ENCODE measurements around the gene CTDNEP1. TPM values are rescaled to one million over a fixed set of nuclear protein-coding genes. Genes with fewer than 3 reads are reported as not detected.

Gene CTDNEP1
- total RNA-seq = 100 to 1,000 TPM in 4 of 5 experiments, 10 to 100 TPM in 1; 96.8 to 173 (median 133) TPM
- polyA plus RNA-seq = 10 to 100 TPM; 38.3 to 45.4 TPM
- total RNA-seq = 14.8 reads per million, percentile 44 among the genes with 10 or more reads in this experiment

DNA sequence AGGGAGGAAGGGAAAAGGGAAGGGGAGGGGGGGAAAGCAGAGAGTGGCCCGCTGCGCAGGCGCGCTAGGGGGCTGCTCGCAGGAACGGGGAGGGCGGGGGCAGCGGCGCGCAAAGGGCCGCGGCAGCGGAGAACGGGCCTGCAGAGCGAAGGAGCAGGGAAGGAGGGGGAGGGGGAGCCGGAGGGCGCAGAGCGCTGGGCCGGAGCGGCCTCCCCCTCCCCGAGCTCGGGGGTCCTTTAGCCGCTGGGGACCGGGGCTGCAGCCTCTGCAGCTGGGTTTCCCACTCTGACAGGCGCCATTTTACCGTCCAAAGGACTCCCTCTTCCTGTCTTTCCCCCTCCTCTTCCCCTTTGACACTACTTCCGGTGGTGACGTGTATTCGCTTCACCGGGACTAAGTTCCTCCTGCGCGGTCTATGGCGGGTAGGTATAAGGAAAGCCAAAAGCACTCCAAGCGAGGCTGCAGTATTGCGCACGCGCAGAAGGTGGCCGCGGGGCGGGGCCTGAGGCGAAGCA lies at the start of gene CTDNEP1:
Gene CTDNEP1 (minus strand): TSS at position 74 of the 515 bp plus-strand sequence. CDS start 438 bp downstream, outside the sequence.
- H3K36me3 ChIP-seq (ENCODE audit: control insufficient read depth in 2 of 3, insufficient read depth in 3 of 3, low read length in 3 of 3) = peaks cover 0 to 38% (median 0%) of the 10 kb centered on the region in 3 experiments
- Mint-ChIP-seq H3K9me3 (no peaks in the 10 kb centered on the region), H3K36me3 (peaks cover 4 to 17% (median 7%) of the 10 kb centered on the region in 5 donors), H3K27ac (peak within 1 kb of the TSS; percentile 95 to 100 (median 99)), H3K27me3 (peaks cover 0 to 4% (median 0%) of the 10 kb centered on the region in 5 donors), H3K4me1 (peaks cover 29 to 55% (median 42%) of the 10 kb centered on the region in 7 donors), H3K4me3 (peak within 1 kb of the TSS; percentile 85 to 98 (median 96))
- CTCF ChIA-PET = interaction anchor here (1.2 kb wide), 1 partner anchor 10 kb away, joined by 4 read pairs; the partner anchor contains the start of gene GABARAP
- intact Hi-C loops (cut with micrococcal nuclease) = loop anchor here (1.0 to 5.0 kb wide), 19 partner anchors 10 to 593 kb away; partner anchors contain the start of genes EIF5A (in 2 of the 2), PHF23 (in 2 of the 2), POLR2A (in 2 of the 2) and SENP3 (in 2 of the 2)
- H3K4me1 ChIP-seq (ENCODE audit: control insufficient read depth in 2 of 2, insufficient read depth in 2 of 2, low read length in 2 of 2) = peaks cover 22 to 32% of the 10 kb centered on the region in 2 donors
- no peaks in the 10 kb centered on the region for H3K9me3 ChIP-seq (ENCODE audit: control insufficient read depth in 2 of 3, low read length in 3 of 3)
- H3K4me3 ChIP-seq (ENCODE audit: low read length) = peak within 1 kb of the TSS; percentile 91
- peak within 1 kb of the TSS; percentile 94 for H3K27ac ChIP-seq (ENCODE audit: low read depth, low read length)
- POLR2A ChIA-PET = interaction anchor here (0.6 to 3.8 kb wide), 12 partner anchors 11 to 435 kb away, joined by 3 to 78 read pairs (median 3); partner anchors contain the start of genes ACADVL, DLG4, DVL2 and GABARAP
- no peaks in the 10 kb centered on the region for H3K27me3 ChIP-seq (ENCODE audit: control insufficient read depth in 2 of 2, insufficient read depth in 2 of 2, low read length in 2 of 2)
- peak; percentile 98 to 100 (median 99) for DNase-seq
- ATAC-seq = peak; percentile 91

DNA sequence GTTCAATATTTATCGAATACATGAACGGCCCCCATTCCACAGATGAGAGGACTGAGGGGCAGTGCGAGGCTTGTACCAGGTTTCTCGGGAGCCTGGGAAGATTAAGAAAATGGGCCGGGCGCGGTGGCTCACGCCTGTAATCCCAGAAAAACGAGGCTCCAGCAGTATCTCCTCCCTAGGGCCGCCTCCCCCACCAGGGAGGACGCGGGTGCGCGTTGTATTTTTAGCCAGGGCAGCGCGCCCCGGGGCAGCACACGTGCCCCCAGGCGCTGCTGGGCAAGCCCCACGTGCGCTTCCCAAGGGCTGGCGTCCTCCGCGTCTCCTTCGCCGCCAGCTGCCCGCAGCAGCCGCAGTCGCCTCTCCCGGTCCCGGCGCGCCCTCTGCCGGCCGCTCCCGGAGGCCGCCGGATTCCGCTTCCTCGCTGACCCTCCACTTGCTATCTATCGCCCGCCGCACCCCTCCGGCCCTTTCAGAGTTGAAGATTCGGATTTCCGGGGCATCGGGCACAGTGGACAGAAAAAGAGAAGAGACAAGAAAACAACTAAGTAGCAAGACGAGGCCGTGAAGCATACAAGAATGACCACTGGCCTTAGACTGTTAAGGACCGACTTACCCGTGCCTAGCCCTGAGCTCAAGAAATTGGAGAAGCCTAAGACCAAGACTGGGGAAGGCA lies 44.8 kb upstream of the CTDNEP1 start:
- no peak overlapping the region for H3K27ac ChIP-seq (ENCODE audit: low read depth, low read length)
- Mint-ChIP-seq H3K36me3 (no peaks in the 10 kb centered on the region), H3K27ac (peak overlapping the region in 2 of 9 donors; percentile 51 to 66), H3K4me1 (peaks cover 6 to 30% (median 25%) of the 10 kb centered on the region in 7 donors), H3K9me3 (no peaks in the 10 kb centered on the region), H3K4me3 (peak overlapping the region; percentile 18 to 89 (median 52)), H3K27me3 (peaks cover 4 to 54% (median 18%) of the 10 kb centered on the region in 5 donors)
- CTCF ChIA-PET = interaction anchor here (0.6 to 2.2 kb wide), 25 partner anchors 9 to 597 kb away, joined by 3 to 33 read pairs (median 4); partner anchors contain the start of genes ACADVL, ACAP1, DLG4 and DVL2
- H3K4me1 ChIP-seq (ENCODE audit: control insufficient read depth in 2 of 2, insufficient read depth in 2 of 2, low read length in 2 of 2) = peaks cover 12 to 26% of the 10 kb centered on the region in 2 donors
- DNase-seq = peak in 5 of 9 donors; percentile 41 to 86 (median 62)
- no peaks in the 10 kb centered on the region for H3K9me3 ChIP-seq (ENCODE audit: control insufficient read depth in 2 of 3, low read length in 3 of 3)
- H3K36me3 ChIP-seq (ENCODE audit: control insufficient read depth in 2 of 3, insufficient read depth in 3 of 3, low read length in 3 of 3) = no peaks in the 10 kb centered on the region
- ATAC-seq = peak; percentile 63
- H3K4me3 ChIP-seq (ENCODE audit: low read length) = no peak overlapping the region
- POLR2A ChIA-PET = interaction anchor here (0.6 to 2.1 kb wide), 13 partner anchors 10 to 250 kb away, joined by 3 to 13 read pairs (median 4); partner anchors contain the start of genes CLDN7, GPS2, NEURL4 and SLC2A4
- intact Hi-C loops (cut with micrococcal nuclease) = loop anchor here (1.0 kb wide), 5 partner anchors 11 to 251 kb away; partner anchors contain the start of genes EIF5A (in 1 of the 2) and ELP5 (in 1 of the 2)
- H3K27me3 ChIP-seq (ENCODE audit: control insufficient read depth in 2 of 2, insufficient read depth in 2 of 2, low read length in 2 of 2) = no peaks in the 10 kb centered on the region

DNA sequence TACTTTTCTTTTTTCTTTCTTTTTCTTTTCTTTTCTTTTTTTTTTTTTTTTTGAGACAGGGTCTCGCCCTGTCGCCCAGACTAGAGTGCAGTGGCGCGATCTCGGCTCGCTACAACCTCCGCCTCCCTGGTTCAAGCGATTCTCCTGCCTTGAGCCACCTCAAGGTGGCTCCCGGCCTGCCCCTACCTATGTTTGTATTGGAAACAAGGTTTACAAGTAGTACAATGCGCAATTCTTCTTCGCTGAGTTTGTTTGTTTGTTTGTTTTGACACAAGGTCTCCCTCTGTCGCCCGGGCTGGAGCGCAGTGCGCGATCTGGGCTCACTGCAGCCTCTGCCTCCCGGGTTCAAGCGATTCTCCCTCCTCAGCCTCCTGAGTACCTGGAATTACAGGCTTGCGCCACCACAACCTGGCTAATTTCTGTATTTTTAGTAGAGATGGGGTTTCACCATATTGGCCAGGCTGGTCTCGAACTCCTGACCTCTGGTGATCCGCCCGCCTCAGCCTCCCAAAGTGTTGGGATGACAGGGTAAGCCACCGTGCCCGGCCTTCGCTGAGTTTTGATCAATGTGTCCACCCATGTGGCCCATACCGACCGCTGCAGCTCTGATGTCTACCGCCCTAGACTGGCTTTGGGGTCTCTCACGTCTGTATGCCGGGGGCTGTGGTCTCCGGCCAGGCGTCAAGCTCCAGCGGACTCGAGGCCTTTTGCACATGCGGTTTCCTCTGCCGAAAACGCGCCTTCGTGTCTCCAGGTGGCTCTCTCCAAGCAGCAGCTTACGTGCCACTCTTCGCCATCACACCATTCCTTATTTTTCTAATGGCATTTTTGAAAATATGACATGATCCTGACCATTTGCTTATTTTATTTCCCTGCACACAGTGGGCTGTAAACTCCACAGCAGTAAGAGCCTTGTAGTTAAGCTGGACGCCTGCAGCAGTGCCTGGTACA lies 44.0 kb upstream of the CTDNEP1 start:
- H3K4me3 ChIP-seq (ENCODE audit: low read length) = peak overlapping the region; percentile 37

DNA sequence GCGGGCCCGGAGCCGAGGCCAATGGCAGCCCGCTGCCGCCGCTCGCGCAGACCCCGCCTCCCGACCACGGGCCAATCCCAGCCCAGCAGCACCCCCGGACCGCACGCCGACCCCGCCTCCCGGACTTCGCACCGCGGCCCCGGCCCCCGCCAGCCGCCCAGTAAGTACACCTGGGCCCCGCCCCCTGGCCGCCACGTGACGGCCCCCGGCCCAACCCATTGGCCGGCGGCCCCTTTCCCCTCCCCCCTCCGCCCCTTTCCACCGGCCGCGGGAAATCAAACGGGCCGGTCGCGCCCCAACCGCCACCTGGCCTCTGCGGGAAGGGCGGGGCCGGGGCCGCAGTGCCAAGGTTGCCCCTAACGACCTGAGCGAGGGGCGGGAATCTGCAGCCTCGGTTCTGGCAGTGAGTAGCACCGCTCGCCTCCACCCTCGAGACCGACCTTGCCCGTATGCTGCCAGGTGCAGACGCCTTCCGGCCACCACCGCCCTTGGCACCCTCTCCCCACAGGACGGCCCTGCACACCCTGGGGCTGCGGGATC lies 43.1 kb upstream of the CTDNEP1 start, which contains the start of gene YBX2:
Gene YBX2 (minus strand): TSS at position 26 of the 540 bp plus-strand sequence. CDS start 139 bp downstream, outside the sequence.
- DNase-seq (peak in 8 of 9 donors; percentile 40 to 86 (median 52)), ATAC-seq (peak; percentile 84)
- peaks cover 12 to 26% of the 10 kb centered on the region in 2 donors for H3K4me1 ChIP-seq (ENCODE audit: control insufficient read depth in 2 of 2, insufficient read depth in 2 of 2, low read length in 2 of 2)
- Mint-ChIP-seq H3K27ac (peak within 1 kb of the TSS; percentile 8 to 85 (median 46)), H3K27me3 (peaks cover 4 to 51% (median 18%) of the 10 kb centered on the region in 5 donors), H3K36me3 (no peaks in the 10 kb centered on the region), H3K9me3 (no peaks in the 10 kb centered on the region), H3K4me1 (peaks cover 6 to 30% (median 25%) of the 10 kb centered on the region in 7 donors), H3K4me3 (peak within 1 kb of the TSS; percentile 75 to 91 (median 84))
- no peaks in the 10 kb centered on the region for H3K9me3 ChIP-seq (ENCODE audit: control insufficient read depth in 2 of 3, low read length in 3 of 3)
- H3K36me3 ChIP-seq (ENCODE audit: control insufficient read depth in 2 of 3, insufficient read depth in 3 of 3, low read length in 3 of 3) = no peaks in the 10 kb centered on the region
- ChIA-PET POLR2A (no interaction called here), CTCF (no interaction called here)
- no peak within 1 kb of the TSS for H3K27ac ChIP-seq (ENCODE audit: low read depth, low read length)
- intact Hi-C loops (cut with micrococcal nuclease) = no loop called here
- peak within 1 kb of the TSS; percentile 37 for H3K4me3 ChIP-seq (ENCODE audit: low read length)
- H3K27me3 ChIP-seq (ENCODE audit: control insufficient read depth in 2 of 2, insufficient read depth in 2 of 2, low read length in 2 of 2) = no peaks in the 10 kb centered on the region

More for the DNA sequence above, 44.0 kb upstream of the CTDNEP1 start:
- no peaks in the 10 kb centered on the region for H3K9me3 Mint-ChIP-seq
- Histone ChIP-seq H3K36me3 (ENCODE audit: control insufficient read depth in 2 of 3, insufficient read depth in 3 of 3, low read length in 3 of 3) (no peaks in the 10 kb centered on the region), H3K27ac (ENCODE audit: low read depth, low read length) (no peak overlapping the region), H3K4me1 (ENCODE audit: control insufficient read depth in 2 of 2, insufficient read depth in 2 of 2, low read length in 2 of 2) (peaks cover 12 to 26% of the 10 kb centered on the region in 2 donors), H3K27me3 (ENCODE audit: control insufficient read depth in 2 of 2, insufficient read depth in 2 of 2, low read length in 2 of 2) (no peaks in the 10 kb centered on the region), H3K9me3 (ENCODE audit: control insufficient read depth in 2 of 3, low read length in 3 of 3) (no peaks in the 10 kb centered on the region)
- peak overlapping the region in 6 of 9 donors; percentile 32 to 85 (median 50) for H3K27ac Mint-ChIP-seq
- POLR2A ChIA-PET = interaction anchor here (0.6 to 2.1 kb wide), 10 partner anchors 11 to 92 kb away, joined by 3 to 13 read pairs (median 4); partner anchors contain the start of genes CLDN7, NEURL4 and SLC2A4
- H3K36me3 Mint-ChIP-seq = no peaks in the 10 kb centered on the region
- peaks cover 4 to 55% (median 18%) of the 10 kb centered on the region in 5 donors for H3K27me3 Mint-ChIP-seq
- CTCF ChIA-PET = interaction anchor here (0.6 to 2.2 kb wide), 15 partner anchors 10 to 597 kb away, joined by 3 to 33 read pairs (median 4); partner anchors contain the start of genes ACADVL, DLG4, DVL2 and NEURL4
- intact Hi-C loops (cut with micrococcal nuclease) = loop anchor here (1.0 kb wide), 5 partner anchors 12 to 250 kb away; partner anchors contain the start of genes EIF5A (in 1 of the 2) and ELP5 (in 1 of the 2)
- ATAC-seq (no peak), DNase-seq (no peak)
- H3K4me3 Mint-ChIP-seq = peak overlapping the region; percentile 74 to 91 (median 84)
- peaks cover 6 to 30% (median 25%) of the 10 kb centered on the region in 7 donors for H3K4me1 Mint-ChIP-seq

DNA sequence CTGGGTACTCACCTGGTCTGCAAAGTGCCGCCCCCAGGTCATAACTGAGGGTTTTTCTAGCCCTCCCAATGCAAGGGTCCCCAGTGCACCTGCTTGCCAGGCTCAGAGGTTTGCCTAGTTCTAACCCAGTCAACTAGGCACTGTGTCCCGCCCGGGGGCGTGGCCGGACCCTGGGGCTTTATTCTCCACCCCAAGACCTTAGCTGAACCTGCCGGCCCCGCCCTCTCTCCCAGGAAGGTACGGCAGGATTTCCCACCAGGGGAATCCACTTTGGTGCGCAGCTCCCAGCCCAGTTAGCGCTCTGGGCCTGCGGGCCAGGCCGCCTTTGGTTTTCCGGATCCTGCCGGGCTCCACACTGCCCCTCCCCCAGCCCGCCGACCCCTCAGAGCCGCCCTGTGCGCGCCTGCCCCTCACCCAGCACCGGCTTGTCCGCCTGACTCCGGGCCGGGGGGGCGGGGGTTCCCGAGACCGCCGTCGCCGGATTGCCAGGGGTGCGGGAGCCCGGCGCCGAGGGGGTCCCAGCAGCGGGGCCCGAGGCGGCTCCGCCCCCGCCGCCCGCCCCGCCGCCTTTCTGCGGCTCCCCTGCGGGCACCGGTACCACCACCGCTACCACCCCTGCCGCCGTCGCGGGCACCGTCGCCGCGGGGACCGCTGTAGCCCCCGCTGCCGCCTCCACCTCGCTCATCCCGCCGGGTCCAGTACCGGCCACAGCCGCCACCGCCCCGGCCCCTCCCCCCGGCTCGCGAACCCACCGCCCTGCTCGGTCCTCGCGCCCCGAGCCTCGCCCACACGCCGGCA lies 42.5 kb upstream of the CTDNEP1 start:
- Histone ChIP-seq H3K4me3 (ENCODE audit: low read length) (no peak overlapping the region), H3K9me3 (ENCODE audit: control insufficient read depth in 2 of 3, low read length in 3 of 3) (no peaks in the 10 kb centered on the region), H3K36me3 (ENCODE audit: control insufficient read depth in 2 of 3, insufficient read depth in 3 of 3, low read length in 3 of 3) (no peaks in the 10 kb centered on the region), H3K27me3 (ENCODE audit: control insufficient read depth in 2 of 2, insufficient read depth in 2 of 2, low read length in 2 of 2) (no peaks in the 10 kb centered on the region), H3K4me1 (ENCODE audit: control insufficient read depth in 2 of 2, insufficient read depth in 2 of 2, low read length in 2 of 2) (peaks cover 12 to 26% of the 10 kb centered on the region in 2 donors), H3K27ac (ENCODE audit: low read depth, low read length) (no peak overlapping the region)
- CTCF ChIA-PET = interaction anchor here (0.6 kb wide), 1 partner anchor 757 kb away, joined by 3 read pairs; no protein-coding TSS in a partner anchor
- H3K36me3 Mint-ChIP-seq = no peaks in the 10 kb centered on the region
- peaks cover 4 to 50% (median 18%) of the 10 kb centered on the region in 5 donors for H3K27me3 Mint-ChIP-seq
- intact Hi-C loops (cut with micrococcal nuclease) = no loop called here
- peak overlapping the region in 4 of 9 donors; percentile 8 to 65 (median 44) for H3K27ac Mint-ChIP-seq
- ATAC-seq (no peak), DNase-seq (peak in 1 of 9 donors; percentile 38)
- POLR2A ChIA-PET = interaction anchor here (2.1 kb wide), 1 partner anchor 16 kb away, joined by 17 read pairs; no protein-coding TSS in a partner anchor
- H3K9me3 Mint-ChIP-seq = no peaks in the 10 kb centered on the region
- H3K4me3 Mint-ChIP-seq = peak overlapping the region; percentile 36 to 89 (median 68)
- peaks cover 6 to 30% (median 25%) of the 10 kb centered on the region in 7 donors for H3K4me1 Mint-ChIP-seq

Measured in naive thymus-derived CD4-positive, alpha-beta T cell (primary cell).